ENCODE measurements around the gene TFF2.

The TFF2 gene

GRCh38 chr21:42346866-42347600 lies 3.8 kb downstream of the TFF2 start:
- DNase-seq (ENCODE audit: low read depth in 2 of 2): no peak

GRCh38 chr21:42346441-42346840 lies 4.4 kb downstream of the TFF2 start:
- no peak for DNase-seq (ENCODE audit: low read depth in 2 of 2)

- no peak for DNase-seq (ENCODE audit: low read depth in 2 of 2)
Observed at GRCh38 chr21:42344631-42345030, 6.2 kb downstream of the TFF2 start.

- no peak for DNase-seq (ENCODE audit: low read depth in 2 of 2)
Observed at GRCh38 chr21:42343963-42344510, 6.8 kb downstream of the TFF2 start.

DNA sequence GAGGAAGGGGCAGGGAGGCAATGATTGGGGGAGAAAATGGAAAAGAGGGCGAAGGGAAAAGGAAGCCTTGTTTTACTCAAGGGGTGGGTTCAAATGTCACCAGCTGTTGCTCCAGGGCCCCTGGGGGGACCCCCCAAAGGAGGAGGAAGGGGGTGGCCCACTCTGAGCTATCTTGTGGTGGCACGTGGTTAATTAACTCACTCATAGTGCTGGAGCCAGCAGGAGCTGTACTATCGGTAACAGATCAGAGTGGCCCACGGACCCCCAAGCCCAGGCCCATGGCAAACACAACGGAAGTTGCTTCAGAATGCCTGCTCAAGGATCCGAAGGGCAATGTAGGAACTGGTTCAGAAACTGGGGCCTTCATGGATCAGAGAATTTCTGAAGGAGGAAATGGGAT lies 7.2 kb downstream of the TFF2 start:
- DNase-seq (ENCODE audit: low read depth in 2 of 2): no peak

DNA sequence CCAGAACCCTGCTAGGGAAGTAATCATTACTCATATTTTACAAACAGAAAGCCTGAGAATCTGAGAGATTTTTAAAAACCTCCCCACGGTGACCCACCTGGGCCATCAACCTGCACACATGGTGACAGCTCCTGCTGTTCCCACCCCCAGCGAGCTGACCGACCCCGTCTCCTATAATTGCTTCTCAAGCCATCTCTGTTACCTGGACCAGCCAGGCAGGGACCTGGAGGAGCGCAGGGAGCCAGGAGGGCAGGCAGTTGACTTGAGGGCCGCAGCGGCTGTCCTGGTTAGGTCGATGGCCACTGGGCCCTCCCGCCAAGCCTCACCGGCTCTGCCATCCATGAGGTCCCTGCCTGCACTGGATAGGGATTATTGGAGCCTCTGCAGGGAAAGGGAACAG lies 7.7 kb downstream of the TFF2 start:
- DNase-seq (ENCODE audit: low read depth in 2 of 2): no peak

GRCh38 chr21:42341776-42342542 lies 8.8 kb downstream of the TFF2 start:
- DNase-seq (ENCODE audit: low read depth in 2 of 2): no peak

DNA sequence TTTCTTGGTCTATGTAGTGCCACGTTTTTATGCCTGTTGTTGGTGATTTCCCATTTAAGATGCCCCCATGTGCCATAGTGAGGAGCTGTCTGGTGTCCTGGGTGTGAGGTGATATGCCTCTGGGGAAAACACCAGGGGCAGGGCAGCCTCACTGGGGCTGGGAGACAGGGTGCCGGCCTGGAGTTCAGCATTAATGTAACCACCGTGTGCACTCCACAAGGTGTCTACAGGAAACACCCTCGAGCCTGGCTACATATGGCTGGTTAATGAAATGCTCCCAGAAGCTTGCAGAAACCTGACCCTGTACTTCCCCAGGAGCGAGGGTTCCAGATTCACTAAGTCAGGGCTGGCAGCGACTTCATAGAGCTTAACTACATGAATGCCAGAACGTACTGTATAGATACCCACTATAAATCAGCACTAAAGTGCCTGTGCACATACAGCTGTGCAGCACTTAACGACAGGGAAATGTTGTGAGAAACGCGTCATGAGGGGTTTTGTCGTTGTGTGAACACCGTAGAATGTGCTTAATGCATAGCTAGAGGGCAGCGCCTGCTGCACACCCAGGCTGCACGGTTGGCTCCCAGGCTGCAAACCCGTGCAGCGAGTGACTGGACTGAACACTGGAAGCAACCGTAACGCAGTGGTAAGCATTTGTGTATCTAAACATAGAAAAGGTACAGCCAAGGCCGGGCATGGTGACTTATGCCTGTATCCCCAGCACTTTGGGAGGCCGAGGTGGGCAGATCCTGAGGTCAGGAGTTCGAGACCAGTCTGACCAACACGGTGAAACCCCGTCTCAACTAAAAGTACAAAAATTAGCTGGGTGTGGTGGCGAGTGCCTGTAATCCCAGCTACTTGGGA lies 10.4 kb downstream of the TFF2 start:
- no peak for DNase-seq (ENCODE audit: low read depth in 2 of 2)

- no peak for DNase-seq (ENCODE audit: low read depth in 2 of 2)
Observed at GRCh38 chr21:42338729-42339715, 11.8 kb downstream of the TFF2 start.

DNA sequence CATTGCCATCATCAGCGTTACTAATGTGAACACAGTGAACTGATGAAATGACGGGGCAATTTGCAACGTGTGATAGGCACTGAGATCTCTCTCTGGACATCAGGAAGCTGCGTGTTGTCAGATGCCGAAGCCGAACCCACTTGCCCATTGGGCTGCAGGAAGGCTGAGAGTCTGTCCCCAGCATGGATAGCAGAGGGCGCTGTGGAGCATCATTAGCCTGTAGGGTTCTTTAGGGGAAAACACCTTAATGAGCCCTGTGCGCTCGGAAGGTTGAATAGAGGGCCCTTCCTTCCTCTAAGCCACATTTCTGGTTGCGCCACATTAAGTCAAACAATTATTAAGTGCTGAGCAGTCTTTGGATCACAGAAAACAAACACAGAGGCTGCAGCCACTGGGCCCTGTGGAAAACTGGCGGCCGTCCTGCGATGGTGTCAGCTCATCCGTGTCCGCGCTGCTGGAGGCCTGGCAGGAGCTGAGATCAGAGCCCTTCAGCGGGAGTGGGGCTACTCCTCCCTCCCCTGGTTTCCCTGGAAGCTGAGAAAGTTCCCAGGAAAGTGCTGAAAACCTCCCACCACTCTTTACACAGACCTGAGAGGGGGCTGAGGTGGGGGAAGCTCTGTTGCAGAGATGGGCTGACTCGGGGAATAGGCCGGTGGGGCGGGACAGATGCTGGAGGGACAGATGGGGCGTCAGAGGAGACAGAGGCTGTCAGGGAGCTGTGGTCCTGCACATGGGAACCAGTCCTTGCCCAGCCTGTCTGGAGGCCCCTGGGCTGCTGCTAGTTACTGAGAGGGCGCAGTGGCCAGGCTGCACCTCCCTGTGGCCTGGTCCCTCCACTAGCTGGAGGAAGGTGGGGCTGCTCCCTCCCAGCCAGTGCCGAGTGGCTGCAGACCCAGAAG lies 12.7 kb downstream of the TFF2 start:
- DNase-seq (ENCODE audit: low read depth in 2 of 2): peak; percentile 63 to 74

GRCh38 chr21:42337276-42337675 lies 13.5 kb downstream of the TFF2 start:
- no peak for DNase-seq (ENCODE audit: low read depth in 2 of 2)

GRCh38 chr21:42336054-42336453 lies 14.7 kb downstream of the TFF2 start:
- DNase-seq (ENCODE audit: low read depth in 2 of 2): no peak

- DNase-seq (ENCODE audit: low read depth in 2 of 2): no peak
Observed at GRCh38 chr21:42332557-42333317, 18.1 kb downstream of the TFF2 start.

GRCh38 chr21:42331660-42332059 lies 19.1 kb downstream of the TFF2 start:
- DNase-seq (ENCODE audit: low read depth in 2 of 2): no peak

DNA sequence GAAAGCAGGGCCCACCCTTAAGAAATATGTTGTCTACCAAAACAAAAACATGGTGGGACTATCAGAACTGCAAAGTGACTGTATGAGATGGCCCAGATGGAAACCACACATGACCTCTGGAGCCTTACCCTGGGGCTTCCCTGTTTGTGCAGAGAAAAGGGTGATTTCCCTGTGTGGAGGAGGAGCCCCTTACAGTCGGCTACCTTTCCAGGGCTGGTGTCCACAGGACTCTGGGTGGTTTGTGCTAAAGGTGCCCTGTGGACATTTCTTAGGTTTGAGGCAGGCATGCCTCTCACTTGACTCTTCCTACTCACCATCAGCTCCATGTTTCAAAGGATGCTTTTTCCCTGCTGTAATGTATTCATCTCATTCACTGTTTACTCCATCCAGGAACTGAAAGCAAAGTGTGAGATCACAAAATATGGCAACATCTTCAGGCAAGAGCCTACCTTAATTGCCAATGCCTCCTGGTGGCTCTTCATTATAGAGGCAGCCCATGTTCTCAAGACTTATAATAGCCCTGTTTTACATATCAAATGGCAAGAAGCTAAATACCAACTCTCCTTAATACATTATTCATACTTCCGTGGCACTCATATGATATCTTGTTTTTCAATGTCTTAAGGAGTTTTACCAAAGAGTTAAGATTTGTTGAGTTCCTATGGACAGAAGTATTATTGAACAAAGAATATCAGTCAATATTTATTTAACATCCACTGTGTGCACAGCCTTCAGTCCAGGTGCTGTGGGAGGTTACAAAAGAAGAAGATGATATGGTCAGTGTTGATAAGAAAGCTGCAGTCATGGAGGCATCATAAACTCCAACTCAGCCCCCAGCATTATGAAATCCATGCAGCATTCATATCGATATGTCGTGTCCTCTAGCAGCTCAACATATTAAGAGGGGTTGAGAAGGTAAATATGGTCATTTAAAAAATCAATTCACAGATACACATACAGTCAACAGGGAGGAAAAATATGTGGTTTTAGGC lies 20.1 kb downstream of the TFF2 start:
- DNase-seq (ENCODE audit: low read depth in 2 of 2): no peak

DNA sequence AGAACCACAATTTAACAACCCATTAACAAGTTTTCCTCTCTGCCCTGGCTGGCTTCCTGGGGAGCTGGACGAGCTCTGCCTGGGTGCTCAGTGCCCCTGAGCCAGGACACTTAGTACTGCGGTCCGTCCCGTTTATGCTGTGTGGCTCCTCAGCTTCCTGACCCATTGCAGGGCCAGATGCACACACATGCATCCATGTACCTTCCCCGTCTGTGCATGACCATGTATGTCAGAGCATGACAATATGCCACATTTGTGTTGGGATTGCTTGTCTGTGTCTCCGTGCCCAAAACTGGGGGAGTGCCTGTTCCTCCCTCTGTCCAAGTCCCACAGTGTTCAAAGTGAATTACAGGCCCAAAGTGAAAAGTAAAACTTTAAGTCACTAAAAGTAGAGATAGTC lies 25.9 kb downstream of the TFF2 start:
- DNase-seq (ENCODE audit: low read depth in 2 of 2): no peak

- no peak for DNase-seq (ENCODE audit: low read depth in 2 of 2)
Observed at GRCh38 chr21:42321845-42322244, 28.9 kb downstream of the TFF2 start.

DNA sequence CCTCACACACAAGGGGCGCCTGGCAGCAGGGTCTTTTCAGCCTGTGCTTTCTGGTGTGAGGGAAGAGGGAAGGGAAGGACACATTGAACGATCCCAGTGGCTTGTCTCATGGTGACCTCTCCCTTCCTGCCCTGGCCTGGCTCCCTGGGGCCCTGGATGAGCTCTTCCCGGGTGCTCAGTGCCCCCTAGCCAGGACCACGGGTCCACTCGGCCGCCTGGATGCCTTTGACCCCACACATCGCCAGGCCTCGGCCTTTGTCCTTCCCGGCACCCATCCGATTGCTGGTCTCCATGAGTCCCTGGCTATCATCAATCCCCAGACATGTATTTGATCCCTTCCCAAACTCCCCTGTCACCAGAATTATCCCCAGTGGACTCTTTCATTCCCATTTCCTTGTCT lies 29.6 kb downstream of the TFF2 start:
- no peak for DNase-seq (ENCODE audit: low read depth in 2 of 2)

All from stimulated activated CD8-positive, alpha-beta memory T cell treated with anti-CD3 and anti-CD28 coated beads, Interleukin-2, amount 100 ng/mL, for 48 hours (primary cell).